A549 (cell line): ENCODE data around the gene TEDC1.

Source experiments
- CHD4 ChIP-seq: fragments of 200-600 bp; sonication (generic); IDR thresholded peaks from 2 replicates; pipeline ENCODE4 v1.6.1; 2016; ENCODE audit warnings: antibody characterized with exemption, mild to moderate bottlenecking, borderline replicate concordance
- EP300 ChIP-seq, 2 experiments: fragments of >200 bp; sonication (Bioruptor Twin); formaldehyde crosslinking; IDR thresholded peaks; 2 replicates in 1 of 2; 3 replicates in 1 of 2; pipeline ENCODE4 v1.6.1; 2016 to 2017
- HOXA7 ChIP-seq: fragments of 250-450 bp; sonication (Bioruptor Pico); IDR thresholded peaks from 2 replicates; pipeline ENCODE4 v1.5.0; 2020; ENCODE audit warnings: mild to moderate bottlenecking, moderate library complexity
- MAFK ChIP-seq: fragments of 450-650 bp; IDR thresholded peaks from 2 replicates; pipeline ENCODE4 v1.6.1; 2014; ENCODE audit not compliant: partially characterized antibody
- POLR2A ChIP-seq: IDR thresholded peaks from 2 replicates; pipeline ENCODE4 v1.6.1; 2012; ENCODE audit warnings: mild to moderate bottlenecking, low read length
- RFX5 ChIP-seq: fragments of 450-650 bp; IDR thresholded peaks from 2 replicates; pipeline ENCODE4 v1.7.1; 2014; ENCODE audit warnings: antibody characterized with exemption, mild to moderate bottlenecking, moderate library complexity
- TF ChIP-seq, protein P1 (sequence below): fragments of >200 bp; sonication (Bioruptor Twin); formaldehyde crosslinking; IDR thresholded peaks from 3 replicates; pipeline ENCODE4 v1.5.1; 2016

DNA sequence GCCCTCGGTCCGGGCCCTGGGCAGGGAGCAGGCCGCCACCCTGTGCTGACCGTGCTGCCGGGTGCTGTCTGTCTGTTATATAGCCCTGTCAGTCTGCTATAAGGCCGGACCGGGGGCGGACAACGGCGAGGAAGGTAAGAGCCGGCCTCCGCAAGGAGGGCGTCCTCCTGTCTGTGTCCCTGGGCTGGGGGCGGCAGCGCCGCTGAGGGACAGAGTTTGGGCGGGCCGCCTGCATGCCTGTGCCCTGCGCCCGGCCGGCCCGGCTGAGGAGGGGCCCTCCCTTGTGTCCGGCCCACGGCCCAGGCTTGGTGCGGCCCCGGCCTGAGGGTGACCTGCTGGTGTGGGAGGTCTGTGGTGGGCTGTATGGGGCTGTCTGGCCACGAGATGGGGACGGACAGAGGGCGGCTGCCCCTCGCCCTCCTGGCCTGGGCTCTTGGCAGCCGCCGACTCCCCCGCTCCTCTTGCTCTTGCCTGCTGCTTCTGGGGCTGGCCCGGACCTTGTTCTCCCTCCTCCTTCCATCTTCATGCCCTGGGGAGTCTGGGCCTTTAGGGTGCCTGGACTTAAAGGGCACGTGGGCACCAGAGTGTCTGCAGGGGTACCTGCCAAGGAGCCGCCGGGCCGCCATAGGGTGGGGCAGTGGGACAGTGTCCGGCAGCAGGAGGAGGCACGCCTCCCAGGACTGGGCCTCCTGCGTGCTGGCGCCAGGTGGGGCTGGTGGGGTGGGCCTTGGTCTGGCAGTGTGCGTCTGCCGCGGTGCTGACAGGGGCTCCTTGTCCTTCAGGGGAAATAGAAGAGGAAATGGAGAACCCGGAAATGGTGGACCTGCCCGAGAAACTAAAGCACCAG is 41.5 kb upstream of the TEDC1 start:
- TF ChIP-seq CHD4 (no peak), MAFK (no peak), POLR2A (no peak), HOXA7 (no peak), RFX5 (no peak), EP300 (IDR thresholded peaks at IDR 0.05) (no peak)
- TF ChIP-seq, protein P1, sequence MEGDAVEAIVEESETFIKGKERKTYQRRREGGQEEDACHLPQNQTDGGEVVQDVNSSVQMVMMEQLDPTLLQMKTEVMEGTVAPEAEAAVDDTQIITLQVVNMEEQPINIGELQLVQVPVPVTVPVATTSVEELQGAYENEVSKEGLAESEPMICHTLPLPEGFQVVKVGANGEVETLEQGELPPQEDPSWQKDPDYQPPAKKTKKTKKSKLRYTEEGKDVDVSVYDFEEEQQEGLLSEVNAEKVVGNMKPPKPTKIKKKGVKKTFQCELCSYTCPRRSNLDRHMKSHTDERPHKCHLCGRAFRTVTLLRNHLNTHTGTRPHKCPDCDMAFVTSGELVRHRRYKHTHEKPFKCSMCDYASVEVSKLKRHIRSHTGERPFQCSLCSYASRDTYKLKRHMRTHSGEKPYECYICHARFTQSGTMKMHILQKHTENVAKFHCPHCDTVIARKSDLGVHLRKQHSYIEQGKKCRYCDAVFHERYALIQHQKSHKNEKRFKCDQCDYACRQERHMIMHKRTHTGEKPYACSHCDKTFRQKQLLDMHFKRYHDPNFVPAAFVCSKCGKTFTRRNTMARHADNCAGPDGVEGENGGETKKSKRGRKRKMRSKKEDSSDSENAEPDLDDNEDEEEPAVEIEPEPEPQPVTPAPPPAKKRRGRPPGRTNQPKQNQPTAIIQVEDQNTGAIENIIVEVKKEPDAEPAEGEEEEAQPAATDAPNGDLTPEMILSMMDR: no peak
